NCI-H526 (cell line): ENCODE measurements around the gene CLASRP.
"Not testable (repeated sequence)": the region's sequence is repeated elsewhere in the genome, so short reads cannot be mapped to it uniquely, and the experiment has no call there.

Source experiments
- DNase-seq, 2 experiments: peaks; one replicate each; lab custom pipeline; 2025; lab: John Stamatoyannopoulos, UW

Gene CLASRP

GRCh38 chr19:45038931-45039893 is at the start of gene CLASRP:
Gene CLASRP (plus strand): TSS chr19:45039045. CDS start chr19:45040213, 1,168 bp downstream.
- peak; percentile 43 to 93 for DNase-seq

GRCh38 chr19:44990459-44990858 is 48.4 kb upstream of the CLASRP start:
- DNase-seq = no peak

- no peak for DNase-seq
Measured at GRCh38 chr19:44990966-44991365, 47.9 kb upstream of the CLASRP start.

GRCh38 chr19:44992336-44993163 is 46.3 kb upstream of the CLASRP start:
- no peak for DNase-seq

GRCh38 chr19:44993526-44993925 is 45.3 kb upstream of the CLASRP start:
- no peak for DNase-seq

- DNase-seq = no peak
Measured at GRCh38 chr19:44993926-44994537, 44.8 kb upstream of the CLASRP start.

GRCh38 chr19:44998025-44998424 is 40.8 kb upstream of the CLASRP start:
- no peak for DNase-seq

GRCh38 chr19:44999131-44999925 is 39.5 kb upstream of the CLASRP start:
- not testable (repeated sequence) for DNase-seq

- DNase-seq = not testable (repeated sequence)
Measured at GRCh38 chr19:45000665-45001064, 38.2 kb upstream of the CLASRP start.

GRCh38 chr19:45001087-45001739 is 37.6 kb upstream of the CLASRP start, which contains the start of gene RELB:
Gene RELB (plus strand): TSS chr19:45001464. CDS start chr19:45001580, 116 bp downstream.
- DNase-seq = peak; percentile 51 to 92

GRCh38 chr19:45003485-45003884 is 35.4 kb upstream of the CLASRP start:
- no peak for DNase-seq

- DNase-seq = no peak
Measured at GRCh38 chr19:45005787-45006186, 33.1 kb upstream of the CLASRP start.

GRCh38 chr19:45008552-45008951 is 30.3 kb upstream of the CLASRP start:
- DNase-seq = peak; percentile 5 to 46

GRCh38 chr19:45009625-45010255 is 29.1 kb upstream of the CLASRP start:
- no peak for DNase-seq

- no peak for DNase-seq
Measured at GRCh38 chr19:45010306-45010705, 28.5 kb upstream of the CLASRP start.

GRCh38 chr19:45011959-45012358 is 26.9 kb upstream of the CLASRP start:
- DNase-seq = no peak

- peak; percentile 34 to 79 for DNase-seq
Measured at GRCh38 chr19:45016388-45017314, 22.2 kb upstream of the CLASRP start.

GRCh38 chr19:45019187-45019586 is 19.7 kb upstream of the CLASRP start:
- no peak for DNase-seq

GRCh38 chr19:45020071-45020470 is 18.8 kb upstream of the CLASRP start:
- DNase-seq = no peak
